ENCODE results near the gene NRCAM. TPM values are rescaled to one million over a fixed set of nuclear protein-coding genes. Genes with fewer than 3 reads are reported as not detected.
"Not testable (repeated sequence)": the region's sequence is repeated elsewhere in the genome, so short reads cannot be mapped to it uniquely, and the experiment has no call there.

The NRCAM gene
- total RNA-seq, 4 donors from 2014 or later = 0.77 to 30.3 (median 2.0) TPM; not detected in 1

- Histone ChIP-seq H3K27me3 (no peaks in the 10 kb centered on the region), H3K27ac (no peak overlapping the region), H3K4me1 (no peaks in the 10 kb centered on the region), H3K4me3 (no peak overlapping the region), H3K36me3 (no peaks in the 10 kb centered on the region), H3K9me3 (no peaks in the 10 kb centered on the region)
- TF ChIP-seq POLR2A (IDR thresholded peaks at IDR 0.05) = no peak
- TF ChIP-seq, protein P1, sequence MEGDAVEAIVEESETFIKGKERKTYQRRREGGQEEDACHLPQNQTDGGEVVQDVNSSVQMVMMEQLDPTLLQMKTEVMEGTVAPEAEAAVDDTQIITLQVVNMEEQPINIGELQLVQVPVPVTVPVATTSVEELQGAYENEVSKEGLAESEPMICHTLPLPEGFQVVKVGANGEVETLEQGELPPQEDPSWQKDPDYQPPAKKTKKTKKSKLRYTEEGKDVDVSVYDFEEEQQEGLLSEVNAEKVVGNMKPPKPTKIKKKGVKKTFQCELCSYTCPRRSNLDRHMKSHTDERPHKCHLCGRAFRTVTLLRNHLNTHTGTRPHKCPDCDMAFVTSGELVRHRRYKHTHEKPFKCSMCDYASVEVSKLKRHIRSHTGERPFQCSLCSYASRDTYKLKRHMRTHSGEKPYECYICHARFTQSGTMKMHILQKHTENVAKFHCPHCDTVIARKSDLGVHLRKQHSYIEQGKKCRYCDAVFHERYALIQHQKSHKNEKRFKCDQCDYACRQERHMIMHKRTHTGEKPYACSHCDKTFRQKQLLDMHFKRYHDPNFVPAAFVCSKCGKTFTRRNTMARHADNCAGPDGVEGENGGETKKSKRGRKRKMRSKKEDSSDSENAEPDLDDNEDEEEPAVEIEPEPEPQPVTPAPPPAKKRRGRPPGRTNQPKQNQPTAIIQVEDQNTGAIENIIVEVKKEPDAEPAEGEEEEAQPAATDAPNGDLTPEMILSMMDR (IDR thresholded peaks at IDR 0.05) = no peak
- DNase-seq = no peak
- intact Hi-C loops (cut with DNase I; ENCODE audit: low total_unique reads) = no loop called here
These were observed 108.6 kb downstream of the NRCAM start for GRCh38 chr7:108347616-108348015.

DNA sequence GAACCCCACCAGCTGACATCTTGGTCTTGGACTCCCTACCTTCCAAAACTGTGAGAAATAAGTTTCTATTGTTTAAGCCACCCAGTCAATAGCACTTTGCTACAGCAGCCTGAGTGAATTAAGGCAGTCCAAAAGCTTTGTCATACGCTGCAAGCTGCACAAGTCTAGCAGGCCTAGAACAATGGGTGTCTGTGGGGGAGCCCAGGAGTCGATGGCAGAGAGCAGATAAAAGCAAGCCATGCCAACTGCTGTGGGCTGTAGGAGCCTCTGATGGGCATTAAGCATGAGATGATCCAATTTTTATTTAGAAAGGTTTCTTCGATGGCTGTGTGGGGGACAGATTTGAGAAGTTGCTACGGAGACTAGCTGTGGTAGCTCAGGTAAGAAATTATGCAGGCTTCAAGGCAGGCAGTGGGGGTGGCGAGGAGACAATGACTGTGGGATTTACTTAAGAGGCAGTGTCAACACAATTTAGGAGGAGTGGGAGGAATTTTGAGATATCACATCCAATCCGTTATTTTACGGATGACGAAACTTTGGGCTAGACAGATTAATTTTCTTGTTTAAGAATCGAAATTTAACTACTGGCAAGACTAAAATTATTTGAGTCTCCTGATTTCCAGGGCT lies 110.4 kb downstream of the NRCAM start:
- TF ChIP-seq, protein P1 (IDR thresholded peaks at IDR 0.05) = no peak
- no peak for TF ChIP-seq POLR2A (IDR thresholded peaks at IDR 0.05)
- Histone ChIP-seq H3K4me3 (no peak overlapping the region), H3K27ac (no peak overlapping the region), H3K27me3 (no peaks in the 10 kb centered on the region), H3K36me3 (no peaks in the 10 kb centered on the region), H3K4me1 (no peaks in the 10 kb centered on the region), H3K9me3 (no peaks in the 10 kb centered on the region)
- intact Hi-C loops (cut with DNase I; ENCODE audit: low total_unique reads) = no loop called here
- no peak for DNase-seq

- Histone ChIP-seq H3K4me1 (no peaks in the 10 kb centered on the region), H3K4me3 (no peak overlapping the region), H3K27ac (no peak overlapping the region), H3K9me3 (no peaks in the 10 kb centered on the region), H3K27me3 (no peaks in the 10 kb centered on the region), H3K36me3 (no peaks in the 10 kb centered on the region)
- intact Hi-C loops (cut with DNase I; ENCODE audit: low total_unique reads) = no loop called here
- no peak for TF ChIP-seq POLR2A (IDR thresholded peaks at IDR 0.05)
- TF ChIP-seq, protein P1 (IDR thresholded peaks at IDR 0.05) = no peak
- DNase-seq = no peak
These were observed 115.3 kb downstream of the NRCAM start for GRCh38 chr7:108340856-108341411.

GRCh38 chr7:108340406-108340805 lies 115.8 kb downstream of the NRCAM start:
- intact Hi-C loops (cut with DNase I; ENCODE audit: low total_unique reads); H3K9me3 ChIP-seq; H3K4me3 ChIP-seq; DNase-seq; H3K36me3 ChIP-seq; H3K27ac ChIP-seq; H3K4me1 ChIP-seq; H3K27me3 ChIP-seq: not testable (repeated sequence)

GRCh38 chr7:108335269-108335918 lies 120.8 kb downstream of the NRCAM start:
- Histone ChIP-seq H3K9me3 (no peaks in the 10 kb centered on the region), H3K27ac (no peak overlapping the region), H3K4me3 (no peak overlapping the region), H3K36me3 (no peaks in the 10 kb centered on the region), H3K27me3 (no peaks in the 10 kb centered on the region), H3K4me1 (no peaks in the 10 kb centered on the region)
- TF ChIP-seq POLR2A (IDR thresholded peaks at IDR 0.05) = no peak
- TF ChIP-seq, protein P1 (IDR thresholded peaks at IDR 0.05) = no peak
- intact Hi-C loops (cut with DNase I; ENCODE audit: low total_unique reads) = no loop called here
- DNase-seq = no peak
